Measurements from ENCODE around the gene CRYGC. TPM values are rescaled to one million over a fixed set of nuclear protein-coding genes. Genes with fewer than 3 reads are reported as not detected.

CRYGC gene
- polyA plus RNA-seq, 3 donors from 2014 or later: not detected

DNA sequence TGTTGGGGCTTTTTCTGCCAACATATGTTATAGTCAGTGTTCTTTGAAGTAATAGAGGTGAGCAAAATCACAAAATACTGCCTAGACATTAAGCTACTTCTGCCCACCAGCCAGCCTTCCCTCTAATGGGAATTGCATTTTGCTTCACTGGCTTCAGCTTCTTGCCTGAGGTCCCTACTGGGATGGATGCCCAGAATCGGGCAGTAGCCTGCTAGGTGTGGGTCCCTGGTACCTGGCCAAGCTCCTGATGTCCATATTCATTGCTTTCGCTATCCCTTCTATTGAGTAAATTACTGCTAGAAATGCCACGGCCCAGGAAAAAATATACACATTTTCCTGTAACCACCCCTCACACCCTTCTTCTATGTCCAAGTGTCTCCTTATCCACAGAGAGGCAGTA, 32.3 kb downstream of the CRYGC start:
- no peak overlapping the region for H3K27ac Mint-ChIP-seq
- peaks cover 0 to 5% (median 0%) of the 10 kb centered on the region in 3 donors for H3K36me3 Mint-ChIP-seq
- no peaks in the 10 kb centered on the region for H3K9me3 Mint-ChIP-seq
- DNase-seq: no peak
- no peak overlapping the region for H3K4me3 Mint-ChIP-seq
- peaks cover 7 to 13% (median 7%) of the 10 kb centered on the region in 3 donors for H3K27me3 Mint-ChIP-seq (ENCODE audit: low read depth in 3 of 3)
- H3K4me1 Mint-ChIP-seq: peaks cover 28 to 29% of the 10 kb centered on the region in 2 donors

DNA sequence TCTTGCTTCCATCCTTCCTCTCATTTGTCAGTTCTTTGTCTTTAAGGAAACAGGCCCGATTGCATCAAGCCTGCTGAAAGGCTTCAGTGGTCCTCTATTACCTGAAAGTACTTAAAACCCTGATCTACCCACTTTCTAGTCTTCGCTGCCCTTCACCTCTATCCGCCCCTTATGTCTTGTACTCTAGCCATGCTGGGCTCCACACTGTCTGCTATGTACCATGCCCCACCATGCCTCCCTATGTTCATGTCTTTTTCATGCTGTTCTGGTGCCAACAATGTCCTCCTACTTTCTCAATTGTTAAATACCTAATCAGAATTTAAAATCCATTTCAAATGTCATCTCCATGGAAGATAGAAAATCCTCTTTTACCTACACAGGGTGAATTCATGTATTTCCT, 33.5 kb downstream of the CRYGC start:
- no peak for DNase-seq
- H3K9me3 Mint-ChIP-seq: no peaks in the 10 kb centered on the region
- no peak overlapping the region for H3K4me3 Mint-ChIP-seq
- H3K27ac Mint-ChIP-seq: no peak overlapping the region
- H3K4me1 Mint-ChIP-seq: peaks cover 17 to 21% of the 10 kb centered on the region in 2 donors
- peaks cover 5 to 13% (median 9%) of the 10 kb centered on the region in 3 donors for H3K27me3 Mint-ChIP-seq (ENCODE audit: low read depth in 3 of 3)
- peaks cover 0 to 5% (median 0%) of the 10 kb centered on the region in 3 donors for H3K36me3 Mint-ChIP-seq

DNA sequence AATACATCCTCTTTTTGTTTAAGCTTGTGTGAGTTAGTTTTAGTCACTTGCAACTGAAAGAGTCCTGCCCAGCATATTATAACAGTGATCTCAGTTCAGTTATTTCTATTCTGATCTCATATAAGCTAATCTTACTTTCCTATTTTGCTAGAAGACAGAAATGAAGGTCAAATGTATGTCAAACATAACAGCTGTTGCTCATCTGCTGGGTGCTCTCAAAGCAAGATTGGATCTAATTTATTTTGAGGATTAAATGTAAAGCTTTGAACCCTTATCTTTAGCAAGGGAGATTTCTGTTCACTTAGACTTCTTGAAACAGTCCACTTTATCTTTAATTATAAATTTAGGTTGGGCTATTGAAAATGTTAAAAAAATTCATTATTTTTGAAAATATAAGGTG, 36.5 kb downstream of the CRYGC start:
- Mint-ChIP-seq H3K27ac (no peak overlapping the region), H3K27me3 (ENCODE audit: low read depth in 3 of 3) (peaks cover 2 to 4% (median 3%) of the 10 kb centered on the region in 3 donors), H3K36me3 (no peaks in the 10 kb centered on the region), H3K4me3 (no peak overlapping the region), H3K9me3 (no peaks in the 10 kb centered on the region), H3K4me1 (no peaks in the 10 kb centered on the region)
- DNase-seq: no peak

DNA sequence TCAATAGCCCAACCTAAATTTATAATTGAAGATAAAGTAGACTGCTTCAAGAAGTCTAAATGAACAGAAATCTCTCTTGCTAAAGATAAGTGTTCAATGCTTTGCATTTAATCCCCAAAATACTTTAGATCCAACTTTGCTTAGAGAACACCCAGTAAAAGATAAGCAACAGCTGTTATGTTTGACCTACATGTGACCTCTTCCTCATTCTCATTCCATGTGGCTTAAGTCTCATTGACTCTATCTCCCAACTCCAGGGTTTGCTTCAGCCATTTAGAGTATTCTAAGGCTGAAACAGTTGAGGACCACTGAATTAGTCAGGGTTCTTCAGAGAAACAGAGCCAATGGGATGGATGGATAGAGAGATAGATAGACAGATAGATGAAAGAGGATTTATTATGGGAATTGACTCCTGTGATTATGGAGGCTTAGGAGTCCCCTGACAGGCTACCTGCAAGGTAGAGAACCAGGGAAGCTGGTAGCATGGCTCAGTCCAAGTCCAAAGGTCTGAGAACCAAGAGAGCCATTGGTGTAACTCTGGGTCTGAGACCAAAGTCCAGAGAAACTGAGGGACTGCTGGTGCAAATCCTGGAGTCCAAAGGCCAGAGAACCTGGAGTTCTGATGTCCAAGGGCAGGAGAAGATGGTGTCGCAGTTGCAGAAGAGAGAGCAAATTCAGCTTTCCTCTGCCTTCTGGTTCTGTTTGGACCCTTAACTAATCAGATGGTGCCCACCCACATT, 37.4 kb downstream of the CRYGC start:
- H3K9me3 Mint-ChIP-seq: no peaks in the 10 kb centered on the region
- DNase-seq: no peak
- peaks cover 0 to 4% (median 2%) of the 10 kb centered on the region in 3 donors for H3K27me3 Mint-ChIP-seq (ENCODE audit: low read depth in 3 of 3)
- no peaks in the 10 kb centered on the region for H3K36me3 Mint-ChIP-seq
- H3K4me1 Mint-ChIP-seq: no peaks in the 10 kb centered on the region
- no peak overlapping the region for H3K27ac Mint-ChIP-seq
- H3K4me3 Mint-ChIP-seq: no peak overlapping the region

DNA sequence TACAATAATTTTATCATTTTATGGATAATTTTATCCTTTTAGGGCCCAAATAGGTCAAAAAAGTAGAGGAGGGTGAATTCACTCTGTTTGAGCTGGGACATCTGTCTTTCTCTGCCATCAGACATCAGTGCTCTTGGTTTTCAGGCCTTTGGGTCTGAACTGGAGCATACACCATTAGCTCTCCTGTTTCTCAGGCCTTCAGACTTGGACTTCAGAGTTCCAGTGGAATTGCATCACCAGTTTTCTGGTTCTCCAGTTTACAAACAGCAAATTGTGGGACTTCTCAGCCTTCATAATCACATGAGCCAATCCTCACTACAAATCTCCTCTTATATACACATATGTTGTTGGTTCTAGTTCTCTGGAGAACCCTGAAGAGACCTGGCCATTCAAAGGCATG, 39.2 kb downstream of the CRYGC start:
- H3K36me3 Mint-ChIP-seq: no peaks in the 10 kb centered on the region
- H3K27me3 Mint-ChIP-seq (ENCODE audit: low read depth in 3 of 3): peaks cover 2 to 9% (median 4%) of the 10 kb centered on the region in 3 donors
- DNase-seq: no peak
- H3K4me3 Mint-ChIP-seq: no peak overlapping the region
- no peaks in the 10 kb centered on the region for H3K4me1 Mint-ChIP-seq
- peaks cover 0 to 3% (median 0%) of the 10 kb centered on the region in 6 donors for H3K9me3 Mint-ChIP-seq
- no peak overlapping the region for H3K27ac Mint-ChIP-seq

DNA sequence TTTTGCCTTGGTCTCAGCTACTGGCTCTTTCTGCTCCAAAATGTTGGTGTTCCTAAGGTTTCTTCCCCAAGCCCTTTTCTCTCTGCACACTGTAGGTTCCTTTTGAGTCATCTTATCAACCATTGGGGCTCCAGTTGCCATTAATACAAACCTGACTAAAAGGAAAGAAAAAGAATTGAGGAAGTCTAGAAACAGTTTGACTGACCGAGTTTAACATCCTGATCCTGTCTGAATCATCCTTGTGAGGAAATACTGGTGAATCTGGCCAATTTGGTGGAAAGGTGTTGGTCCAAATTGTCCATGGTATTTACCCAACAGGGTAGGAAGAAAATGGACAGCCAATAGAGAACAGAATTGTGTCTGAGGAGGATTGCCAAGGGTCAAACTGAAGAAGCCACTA, 43.6 kb downstream of the CRYGC start:
- no peak for DNase-seq
- H3K27me3 Mint-ChIP-seq (ENCODE audit: low read depth in 3 of 3): peaks cover 0 to 14% (median 5%) of the 10 kb centered on the region in 3 donors
- no peak overlapping the region for H3K27ac Mint-ChIP-seq
- no peaks in the 10 kb centered on the region for H3K36me3 Mint-ChIP-seq
- no peak overlapping the region for H3K4me3 Mint-ChIP-seq
- H3K9me3 Mint-ChIP-seq: peaks cover 0 to 3% (median 0%) of the 10 kb centered on the region in 6 donors
- no peaks in the 10 kb centered on the region for H3K4me1 Mint-ChIP-seq

DNA sequence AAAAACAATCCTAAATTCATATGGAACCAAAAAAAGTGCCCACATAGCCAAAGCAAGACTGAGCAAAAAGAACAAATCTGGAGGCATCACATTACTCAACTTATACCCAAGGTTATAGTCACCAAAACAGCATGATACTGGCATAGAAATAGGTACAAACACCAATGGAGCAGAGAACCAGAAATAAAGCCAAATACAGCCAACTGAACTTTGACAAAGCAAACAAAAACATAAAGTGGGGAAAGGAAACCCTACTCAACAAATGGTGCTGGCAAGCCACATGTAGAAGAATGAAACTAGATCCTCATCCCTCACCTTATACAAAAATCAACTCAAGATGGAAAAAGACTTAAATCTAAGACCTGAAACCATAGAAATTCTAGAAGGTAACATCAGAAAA, 45.8 kb downstream of the CRYGC start:
- peaks cover 0 to 17% (median 8%) of the 10 kb centered on the region in 3 donors for H3K27me3 Mint-ChIP-seq (ENCODE audit: low read depth in 3 of 3)
- H3K36me3 Mint-ChIP-seq: no peaks in the 10 kb centered on the region
- no peaks in the 10 kb centered on the region for H3K4me1 Mint-ChIP-seq
- no peak overlapping the region for H3K27ac Mint-ChIP-seq
- no peak overlapping the region for H3K4me3 Mint-ChIP-seq
- peaks cover 0 to 3% (median 0%) of the 10 kb centered on the region in 6 donors for H3K9me3 Mint-ChIP-seq
- no peak for DNase-seq

Other genes starting within 250 kb of the CRYGC start
- gene PLEKHM3, start 104.3 kb downstream of the CRYGC start, polyA plus RNA-seq: 1 to 10 TPM; 2.8 to 6.5 (median 3.1) TPM
- gene CRYGD, start 5.3 kb downstream of the CRYGC start, polyA plus RNA-seq: not detected
- not detected for gene CRYGB, start 16.3 kb upstream of the CRYGC start, polyA plus RNA-seq
- gene CRYGA, start 33.8 kb upstream of the CRYGC start, polyA plus RNA-seq: not detected
- gene C2orf80, start 60.2 kb upstream of the CRYGC start, polyA plus RNA-seq: not detected
- 10 to 100 TPM in 2 of 3 donors, 1 to 10 TPM in 1; 5.2 to 10.7 (median 10.6) TPM for gene IDH1, start 125.2 kb upstream of the CRYGC start, polyA plus RNA-seq
- 10 to 100 TPM in 2 of 3 donors, 1 to 10 TPM in 1; 5.5 to 14.5 (median 10.5) TPM for gene PIKFYVE, start 136.4 kb upstream of the CRYGC start, polyA plus RNA-seq